Neural progenitor cell (in vitro differentiated cells): ENCODE results near the gene ZNF548. TPM values are rescaled to one million over a fixed set of nuclear protein-coding genes. Genes with fewer than 3 reads are reported as not detected.

Source experiments
- DNase-seq: peaks from one replicate; pipeline ENCODE4 v3.0.0-alpha.2; 2016; ENCODE audit warnings: low spot score
- H2AFZ ChIP-seq: fragments of 200-600 bp; sonication (generic); replicated peaks from 2 replicates; pipeline ENCODE4 v1.6.1; 2016; ENCODE audit warnings: antibody characterized with exemption
- H3F3A ChIP-seq: fragments of 200-600 bp; sonication (generic); 2 replicates; pipeline ENCODE4 v1.6.1; 2016; ENCODE audit warnings: antibody characterized with exemption, low read depth
- H3K27ac ChIP-seq: fragments of 200-600 bp; sonication (generic); 2 replicates; pipeline ENCODE4 v1.5.1; 2016; ENCODE audit warnings: mild to moderate bottlenecking
- H3K27me3 ChIP-seq: fragments of 200-600 bp; sonication (generic); 2 replicates; pipeline ENCODE4 v1.6.1; 2016; ENCODE audit warnings: mild to moderate bottlenecking, moderate library complexity
- H3K36me3 ChIP-seq: fragments of 200-600 bp; sonication (generic); 2 replicates; pipeline ENCODE4 v1.5.1; 2016
- H3K4me1 ChIP-seq: fragments of 200-600 bp; sonication (generic); 2 replicates; pipeline ENCODE4 v1.6.1; 2016; ENCODE audit warnings: mixed run types
- H3K4me2 ChIP-seq: fragments of 200-600 bp; sonication (generic); 2 replicates; pipeline ENCODE4 v1.6.1; 2016
- H3K4me3 ChIP-seq: fragments of 200-600 bp; sonication (generic); 2 replicates; pipeline ENCODE4 v1.5.1; 2016
- H3K79me2 ChIP-seq: fragments of 200-600 bp; sonication (generic); 2 replicates; pipeline ENCODE4 v1.6.1; 2016; ENCODE audit warnings: low read depth
- H3K9ac ChIP-seq: fragments of 200-600 bp; sonication (generic); 2 replicates; pipeline ENCODE4 v1.6.1; 2016
- H3K9me3 ChIP-seq: fragments of 200-600 bp; sonication (generic); 2 replicates; pipeline ENCODE4 v1.5.1; 2016; ENCODE audit warnings: low read depth
- H4K20me1 ChIP-seq: fragments of 200-600 bp; sonication (generic); 2 replicates; pipeline ENCODE4 v1.6.1; 2016; ENCODE audit warnings: low read depth
- H3K27ac Mint-ChIP-seq: 3 replicates; pipeline ENCODE4 v1.8.0; 2021; ENCODE audit warnings: mixed read lengths
- H3K27me3 Mint-ChIP-seq: 2 replicates; pipeline ENCODE4 v1.8.0; 2022; ENCODE audit warnings: low read depth, mild to moderate bottlenecking, inconsistent platforms, moderate library complexity, mixed read lengths; ENCODE audit not compliant: insufficient read depth
- H3K36me3 Mint-ChIP-seq: 3 replicates; pipeline ENCODE4 v1.8.0; 2021; ENCODE audit warnings: mixed read lengths
- H3K4me1 Mint-ChIP-seq: 3 replicates; pipeline ENCODE4 v1.8.0; 2021; ENCODE audit warnings: mixed read lengths
- H3K4me3 Mint-ChIP-seq: 3 replicates; pipeline ENCODE4 v1.8.0; 2021; ENCODE audit warnings: mild to moderate bottlenecking, moderate library complexity, mixed read lengths
- H3K9me3 Mint-ChIP-seq: 3 replicates; pipeline ENCODE4 v1.8.0; 2020; ENCODE audit warnings: mixed read lengths
- CTCF ChIP-seq: fragments of 200-600 bp; sonication (generic); IDR thresholded peaks from 2 replicates; pipeline ENCODE4 v1.5.1; 2017; ENCODE audit warnings: antibody characterized with exemption, mild to moderate bottlenecking
- EZH2 ChIP-seq: fragments of 200-600 bp; sonication (generic); IDR thresholded peaks from 2 replicates; pipeline ENCODE4 v1.6.1; 2017; ENCODE audit warnings: antibody characterized with exemption, mild to moderate bottlenecking, moderate library complexity
- EZH2phosphoT487 ChIP-seq: fragments of 200-600 bp; sonication (generic); IDR thresholded peaks from 2 replicates; pipeline ENCODE4 v1.6.1; 2017; ENCODE audit warnings: antibody characterized with exemption
- total RNA-seq: library from RNA; depleted of rRNA; stranded (reverse); fragments of >200 nt; gene quantifications from 2 replicates; pipeline ENCODE4 v1.2.3, GENCODE V29; 2015; ENCODE audit warnings: low replicate concordance

The ZNF548 gene
- total RNA-seq, result 17.7 and 18.7 TPM in 2 replicates

GRCh38 chr19:57389730-57390598 is at the start of gene ZNF548:
Gene ZNF548 (plus strand): TSS chr19:57389854. CDS start chr19:57390100, 246 bp downstream.
- peak within 1 kb of the TSS; percentile 96 for H3K27ac ChIP-seq
- H3K79me2 ChIP-seq, result peaks cover 40% of the 10 kb centered on the region
- peak within 1 kb of the TSS; percentile 74 for H3K4me3 ChIP-seq
- peaks cover 11% of the 10 kb centered on the region for H3K27me3 ChIP-seq
- TF ChIP-seq EZH2, result no peak
- peak; percentile 34 for TF ChIP-seq CTCF
- Mint-ChIP-seq H3K27me3 (no peaks in the 10 kb centered on the region), H3K36me3 (peaks cover 18% of the 10 kb centered on the region), H3K4me3 (peak within 1 kb of the TSS; percentile 96), H3K27ac (peak within 1 kb of the TSS; percentile 93), H3K4me1 (peaks cover 11% of the 10 kb centered on the region), H3K9me3 (peaks cover 7% of the 10 kb centered on the region)
- H4K20me1 ChIP-seq, result no peaks in the 10 kb centered on the region
- H3K9me3 ChIP-seq, result no peaks in the 10 kb centered on the region
- peak within 1 kb of the TSS; percentile 96 for H3K4me2 ChIP-seq
- H3K36me3 ChIP-seq, result no peaks in the 10 kb centered on the region
- peak; percentile 99 for DNase-seq
- H2AFZ ChIP-seq, result peak within 1 kb of the TSS; percentile 96
- H3K4me1 ChIP-seq, result peaks cover 7% of the 10 kb centered on the region
- peaks cover 6% of the 10 kb centered on the region for H3F3A ChIP-seq
- peak within 1 kb of the TSS; percentile 85 for H3K9ac ChIP-seq

GRCh38 chr19:57342582-57342981 is 47.1 kb upstream of the ZNF548 start:
- Mint-ChIP-seq H3K4me1 (no peaks in the 10 kb centered on the region), H3K9me3 (no peaks in the 10 kb centered on the region), H3K27ac (no peak overlapping the region), H3K27me3 (peaks cover 9% of the 10 kb centered on the region), H3K4me3 (no peak overlapping the region), H3K36me3 (no peaks in the 10 kb centered on the region)
- Histone ChIP-seq H3K4me3 (no peak overlapping the region), H3K4me1 (no peaks in the 10 kb centered on the region), H3F3A (no peaks in the 10 kb centered on the region), H3K9me3 (no peaks in the 10 kb centered on the region), H3K27me3 (peaks cover 54% of the 10 kb centered on the region), H3K27ac (no peak overlapping the region), H4K20me1 (no peaks in the 10 kb centered on the region), H3K79me2 (no peaks in the 10 kb centered on the region), H3K9ac (no peak overlapping the region), H3K4me2 (no peak overlapping the region), H3K36me3 (no peaks in the 10 kb centered on the region), H2AFZ (no peak overlapping the region)
- DNase-seq, result no peak
- TF ChIP-seq CTCF, result no peak
- no peak for TF ChIP-seq EZH2phosphoT487
- TF ChIP-seq EZH2, result no peak

- peaks cover 21% of the 10 kb centered on the region for H3K79me2 ChIP-seq
- no peak overlapping the region for H3K4me2 ChIP-seq
- no peak overlapping the region for H2AFZ ChIP-seq
- no peak overlapping the region for H3K4me3 ChIP-seq
- TF ChIP-seq EZH2phosphoT487, result no peak
- no peak for TF ChIP-seq CTCF
- TF ChIP-seq EZH2, result no peak
- no peaks in the 10 kb centered on the region for H3K4me1 ChIP-seq
- Mint-ChIP-seq H3K4me3 (no peak overlapping the region), H3K9me3 (no peaks in the 10 kb centered on the region), H3K36me3 (peaks cover 8% of the 10 kb centered on the region), H3K4me1 (peaks cover 28% of the 10 kb centered on the region), H3K27ac (no peak overlapping the region), H3K27me3 (peaks cover 4% of the 10 kb centered on the region)
- H3K27me3 ChIP-seq, result peaks cover 44% of the 10 kb centered on the region
- H3K27ac ChIP-seq, result no peak overlapping the region
- no peaks in the 10 kb centered on the region for H4K20me1 ChIP-seq
- no peaks in the 10 kb centered on the region for H3F3A ChIP-seq
- H3K36me3 ChIP-seq, result no peaks in the 10 kb centered on the region
- no peak for DNase-seq
- no peaks in the 10 kb centered on the region for H3K9me3 ChIP-seq
- H3K9ac ChIP-seq, result no peak overlapping the region
These were observed 41.5 kb upstream of the ZNF548 start for GRCh38 chr19:57348136-57348535.
